Measurements from ENCODE around the gene CALM1.

The CALM1 gene

DNA sequence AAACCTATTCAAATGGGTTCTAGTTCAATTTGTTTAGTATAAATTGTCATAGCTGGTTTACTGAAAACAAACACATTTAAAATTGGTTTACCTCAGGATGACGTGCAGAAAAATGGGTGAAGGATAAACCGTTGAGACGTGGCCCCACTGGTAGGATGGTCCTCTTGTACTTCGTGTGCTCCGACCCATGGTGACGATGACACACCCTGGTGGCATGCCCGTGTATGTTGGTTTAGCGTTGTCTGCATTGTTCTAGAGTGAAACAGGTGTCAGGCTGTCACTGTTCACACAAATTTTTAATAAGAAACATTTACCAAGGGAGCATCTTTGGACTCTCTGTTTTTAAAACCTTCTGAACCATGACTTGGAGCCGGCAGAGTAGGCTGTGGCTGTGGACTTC, 8.3 kb downstream of the CALM1 start:
- H3K36me3 ChIP-seq (ENCODE audit: insufficient read depth, low read length): peaks cover 69% of the 10 kb centered on the region
- peaks cover 1% of the 10 kb centered on the region for H3K4me1 ChIP-seq (ENCODE audit: insufficient read depth, low read length, severe bottlenecking)

DNA sequence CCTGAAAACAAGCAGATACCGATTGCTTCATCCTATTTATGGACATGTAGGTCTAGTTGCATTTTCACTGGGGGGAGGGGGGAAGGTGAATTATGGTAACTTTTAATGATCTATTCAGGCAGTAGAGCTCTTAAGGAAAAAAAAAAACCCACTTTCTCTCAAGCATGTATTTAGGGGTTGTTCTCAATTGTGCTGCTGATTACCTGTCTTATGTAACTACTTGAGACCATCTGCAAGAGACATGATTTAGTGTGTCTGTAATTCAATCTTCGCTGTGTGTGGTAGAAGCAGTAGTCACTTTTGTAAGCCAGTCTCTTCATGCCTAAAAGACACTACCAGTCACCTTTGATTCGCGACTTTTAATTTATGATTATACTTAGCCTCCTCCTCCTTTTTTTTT, 8.9 kb downstream of the CALM1 start:
- H2AFZ ChIP-seq (ENCODE audit: low read length): no peak overlapping the region
- H3F3A ChIP-seq (ENCODE audit: insufficient read depth, low read length): no peaks in the 10 kb centered on the region
- H3K79me2 ChIP-seq (ENCODE audit: insufficient read depth, low read length): 0 out of 2 replicates have a peak, but pooled peaks cover under 1% of the 10 kb centered on the region
- no peaks in the 10 kb centered on the region for H3K4me1 ChIP-seq (ENCODE audit: insufficient read depth, low read length, severe bottlenecking)
- no peaks in the 10 kb centered on the region for H3K9me2 ChIP-seq (ENCODE audit: low read depth, low read length)
- no peak overlapping the region for H3K27ac ChIP-seq (ENCODE audit: low read depth, low read length, poor library complexity, severe bottlenecking)
- H4K20me1 ChIP-seq (ENCODE audit: insufficient read depth, low read length): no peaks in the 10 kb centered on the region
- H3K4me3 ChIP-seq (ENCODE audit: low read depth, low read length, poor library complexity, severe bottlenecking): no peak overlapping the region
- peaks cover 62% of the 10 kb centered on the region for H3K36me3 ChIP-seq (ENCODE audit: insufficient read depth, low read length)
- H3K4me2 ChIP-seq (ENCODE audit: low read length): no peak overlapping the region
- no peaks in the 10 kb centered on the region for H3K9me3 ChIP-seq (ENCODE audit: low read length)
- no peaks in the 10 kb centered on the region for H3K27me3 ChIP-seq (ENCODE audit: insufficient read depth, low read length)
- H3K9ac ChIP-seq (ENCODE audit: low read length): no peak overlapping the region
- TF ChIP-seq EZH2 (IDR thresholded peaks at IDR 0.05; ENCODE audit: borderline replicate concordance, low read length): no peak
- TF ChIP-seq, protein P1, sequence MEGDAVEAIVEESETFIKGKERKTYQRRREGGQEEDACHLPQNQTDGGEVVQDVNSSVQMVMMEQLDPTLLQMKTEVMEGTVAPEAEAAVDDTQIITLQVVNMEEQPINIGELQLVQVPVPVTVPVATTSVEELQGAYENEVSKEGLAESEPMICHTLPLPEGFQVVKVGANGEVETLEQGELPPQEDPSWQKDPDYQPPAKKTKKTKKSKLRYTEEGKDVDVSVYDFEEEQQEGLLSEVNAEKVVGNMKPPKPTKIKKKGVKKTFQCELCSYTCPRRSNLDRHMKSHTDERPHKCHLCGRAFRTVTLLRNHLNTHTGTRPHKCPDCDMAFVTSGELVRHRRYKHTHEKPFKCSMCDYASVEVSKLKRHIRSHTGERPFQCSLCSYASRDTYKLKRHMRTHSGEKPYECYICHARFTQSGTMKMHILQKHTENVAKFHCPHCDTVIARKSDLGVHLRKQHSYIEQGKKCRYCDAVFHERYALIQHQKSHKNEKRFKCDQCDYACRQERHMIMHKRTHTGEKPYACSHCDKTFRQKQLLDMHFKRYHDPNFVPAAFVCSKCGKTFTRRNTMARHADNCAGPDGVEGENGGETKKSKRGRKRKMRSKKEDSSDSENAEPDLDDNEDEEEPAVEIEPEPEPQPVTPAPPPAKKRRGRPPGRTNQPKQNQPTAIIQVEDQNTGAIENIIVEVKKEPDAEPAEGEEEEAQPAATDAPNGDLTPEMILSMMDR (IDR thresholded peaks at IDR 0.05; ENCODE audit: low read length): no peak

More for the DNA sequence above, 8.3 kb downstream of the CALM1 start:
- H3K9ac ChIP-seq (ENCODE audit: low read length): no peak overlapping the region
- no peaks in the 10 kb centered on the region; the same call in 1 of the 2 replicates for H4K20me1 ChIP-seq (ENCODE audit: insufficient read depth, low read length)
- H3K27ac ChIP-seq (ENCODE audit: low read depth, low read length, poor library complexity, severe bottlenecking): no peak overlapping the region
- no peak overlapping the region for H2AFZ ChIP-seq (ENCODE audit: low read length)
- no peaks in the 10 kb centered on the region for H3K9me2 ChIP-seq (ENCODE audit: low read depth, low read length)
- no peaks in the 10 kb centered on the region for H3K27me3 ChIP-seq (ENCODE audit: insufficient read depth, low read length)
- H3F3A ChIP-seq (ENCODE audit: insufficient read depth, low read length): no peaks in the 10 kb centered on the region
- H3K4me2 ChIP-seq (ENCODE audit: low read length): no peak overlapping the region
- no peaks in the 10 kb centered on the region for H3K9me3 ChIP-seq (ENCODE audit: low read length)
- H3K4me3 ChIP-seq (ENCODE audit: low read depth, low read length, poor library complexity, severe bottlenecking): no peak overlapping the region
- no peak for TF ChIP-seq EZH2 (IDR thresholded peaks at IDR 0.05; ENCODE audit: borderline replicate concordance, low read length)
- TF ChIP-seq, protein P1 (IDR thresholded peaks at IDR 0.05; ENCODE audit: low read length): no peak
- peaks cover 7% of the 10 kb centered on the region for H3K79me2 ChIP-seq (ENCODE audit: insufficient read depth, low read length)

DNA sequence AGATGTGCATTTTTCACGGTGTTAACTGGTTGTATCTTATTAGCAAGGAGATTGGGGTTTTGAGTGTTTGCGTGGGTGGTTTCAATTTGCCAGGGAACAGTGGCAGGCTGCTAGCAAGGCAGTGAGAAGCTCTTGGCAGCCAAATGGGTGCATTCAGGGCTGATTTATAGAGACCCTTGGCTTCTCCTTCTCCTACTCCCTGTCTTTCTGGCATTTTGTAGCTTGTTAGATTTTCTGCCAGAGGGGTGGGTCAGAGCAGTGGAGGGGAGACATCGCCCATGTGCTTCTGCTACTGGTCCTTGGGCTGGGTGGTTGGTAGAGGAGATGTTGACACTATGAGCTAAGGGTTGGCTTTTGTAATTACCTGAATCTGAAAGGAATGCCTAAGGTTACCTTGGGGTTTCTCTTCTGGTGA, 9.6 kb downstream of the CALM1 start:
- Histone ChIP-seq H3K27ac (ENCODE audit: low read depth, low read length, poor library complexity, severe bottlenecking) (no peak overlapping the region), H3K36me3 (ENCODE audit: insufficient read depth, low read length) (peaks cover 56% of the 10 kb centered on the region), H3F3A (ENCODE audit: insufficient read depth, low read length) (no peaks in the 10 kb centered on the region), H3K4me3 (ENCODE audit: low read depth, low read length, poor library complexity, severe bottlenecking) (no peak overlapping the region), H2AFZ (ENCODE audit: low read length) (no peak overlapping the region), H3K9ac (ENCODE audit: low read length) (no peak overlapping the region), H3K4me2 (ENCODE audit: low read length) (no peak overlapping the region), H3K27me3 (ENCODE audit: insufficient read depth, low read length) (no peaks in the 10 kb centered on the region), H3K79me2 (ENCODE audit: insufficient read depth, low read length) (no peaks in the 10 kb centered on the region), H3K9me2 (ENCODE audit: low read depth, low read length) (no peaks in the 10 kb centered on the region), H3K4me1 (ENCODE audit: insufficient read depth, low read length, severe bottlenecking) (no peaks in the 10 kb centered on the region), H4K20me1 (ENCODE audit: insufficient read depth, low read length) (no peaks in the 10 kb centered on the region), H3K9me3 (ENCODE audit: low read length) (no peaks in the 10 kb centered on the region)
- TF ChIP-seq EZH2 (IDR thresholded peaks at IDR 0.05; ENCODE audit: borderline replicate concordance, low read length): no peak
- TF ChIP-seq, protein P1 (IDR thresholded peaks at IDR 0.05; ENCODE audit: low read length): no peak
